Measurements from ENCODE around the gene KLF16.

GRCh38 chr19:1910177-1910576, 46.8 kb upstream of the KLF16 start:
- no peak for TF ChIP-seq CTCF (IDR thresholded peaks at IDR 0.05)
- no peak for TF ChIP-seq POLR2A (IDR thresholded peaks at IDR 0.05)
